IPS DF 19.7 (cell line): ENCODE measurements around the gene TNNT3.
"Not testable (repeated sequence)": the region's sequence is repeated elsewhere in the genome, so short reads cannot be mapped to it uniquely, and the experiment has no call there.

Experiments used
- DNase-seq: peaks from one replicate; pipeline ENCODE4 v3.0.0-alpha.2; 2013; ENCODE audit warnings: low read depth, low spot score

Gene TNNT3

GRCh38 chr11:1881442-1882264 is 37.9 kb upstream of the TNNT3 start:
- no peak for DNase-seq

- no peak for DNase-seq
Observed at GRCh38 chr11:1882265-1883238, 37.0 kb upstream of the TNNT3 start.

GRCh38 chr11:1883346-1884302 is 35.9 kb upstream of the TNNT3 start:
- no peak for DNase-seq

- no peak for DNase-seq
Observed at GRCh38 chr11:1884303-1884700, 35.2 kb upstream of the TNNT3 start.

GRCh38 chr11:1886551-1886950 is 33.0 kb upstream of the TNNT3 start:
- DNase-seq: not testable (repeated sequence)

GRCh38 chr11:1887451-1888346 is 31.8 kb upstream of the TNNT3 start:
- DNase-seq: no peak

GRCh38 chr11:1888347-1888753 is 31.2 kb upstream of the TNNT3 start:
- DNase-seq: no peak

- DNase-seq: no peak
Observed at GRCh38 chr11:1888811-1889210, 30.7 kb upstream of the TNNT3 start.

GRCh38 chr11:1889224-1889930 is 30.1 kb upstream of the TNNT3 start:
- no peak for DNase-seq

GRCh38 chr11:1889941-1890855 is 29.3 kb upstream of the TNNT3 start:
- DNase-seq: no peak

GRCh38 chr11:1890856-1891830 is 28.4 kb upstream of the TNNT3 start:
- no peak for DNase-seq

GRCh38 chr11:1891831-1892115 is 27.7 kb upstream of the TNNT3 start, which contains the start of gene PRR33:
Gene PRR33 (minus strand): TSS chr11:1891895. CDS start chr11:1890584, 1,311 bp downstream.
- DNase-seq: no peak

- DNase-seq: no peak
Observed at GRCh38 chr11:1892116-1892515, 27.4 kb upstream of the TNNT3 start.

- no peak for DNase-seq
Observed at GRCh38 chr11:1892558-1892957, 26.9 kb upstream of the TNNT3 start.

- no peak for DNase-seq
Observed at GRCh38 chr11:1893581-1894359, 25.7 kb upstream of the TNNT3 start.

GRCh38 chr11:1894759-1895158 is 24.7 kb upstream of the TNNT3 start:
- DNase-seq: no peak

GRCh38 chr11:1896468-1896867 is 23.0 kb upstream of the TNNT3 start:
- DNase-seq: no peak
